ENCODE data around the gene NTRK1. TPM values are rescaled to one million over a fixed set of nuclear protein-coding genes. Genes with fewer than 3 reads are reported as not detected.

Gene NTRK1
- total and polyA plus RNA-seq, 2 of the 13 experiments (the other 11 are each of a cell fraction or from before 2014, with no cell fraction given) = not detected

- TF ChIP-seq CREB1 (IDR thresholded peaks at IDR 0.05) (no peak), CREB1 (CRISPR knock-in tag; IDR thresholded peaks at IDR 0.05) (no peak), RFXANK (CRISPR knock-in tag; IDR thresholded peaks at IDR 0.05) (no peak), ZNF296 (CRISPR knock-in tag; conservative IDR thresholded peaks at IDR 0.05) (no peak), IKZF5 (CRISPR knock-in tag; IDR thresholded peaks at IDR 0.05) (no peak), ZBTB26 (CRISPR knock-in tag; IDR thresholded peaks at IDR 0.05; ENCODE audit: borderline replicate concordance) (no peak), CCDC6 (CRISPR knock-in tag; IDR thresholded peaks at IDR 0.05) (no peak), ZFP62 (CRISPR knock-in tag; IDR thresholded peaks at IDR 0.05) (no peak), PHF21A (CRISPR knock-in tag; IDR thresholded peaks at IDR 0.05) (no peak), ZNF770 (CRISPR knock-in tag; IDR thresholded peaks at IDR 0.05) (no peak), ZNF282 (IDR thresholded peaks at IDR 0.05; ENCODE audit: partially characterized antibody) (no peak), WIZ (CRISPR knock-in tag; IDR thresholded peaks at IDR 0.05) (no peak), SMC3 (IDR thresholded peaks at IDR 0.05; ENCODE audit: low read length) (no peak), BHLHE40 (IDR thresholded peaks at IDR 0.05; ENCODE audit: low read length) (no peak), ZNF160 (CRISPR knock-in tag; IDR thresholded peaks at IDR 0.05) (no peak), ARID2 (CRISPR knock-in tag; IDR thresholded peaks at IDR 0.05; ENCODE audit: borderline replicate concordance) (no peak), TEAD3 (CRISPR knock-in tag; optimal IDR thresholded peaks at IDR 0.05; ENCODE audit: borderline replicate concordance) (no peak), ZNF335 (CRISPR knock-in tag; IDR thresholded peaks at IDR 0.05) (no peak)
- TF ChIP-seq, protein P1, sequence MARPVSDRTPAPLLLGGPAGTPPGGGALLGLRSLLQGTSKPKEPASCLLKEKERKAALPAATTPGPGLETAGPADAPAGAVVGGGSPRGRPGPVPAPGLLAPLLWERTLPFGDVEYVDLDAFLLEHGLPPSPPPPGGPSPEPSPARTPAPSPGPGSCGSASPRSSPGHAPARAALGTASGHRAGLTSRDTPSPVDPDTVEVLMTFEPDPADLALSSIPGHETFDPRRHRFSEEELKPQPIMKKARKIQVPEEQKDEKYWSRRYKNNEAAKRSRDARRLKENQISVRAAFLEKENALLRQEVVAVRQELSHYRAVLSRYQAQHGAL (CRISPR knock-in tag; IDR thresholded peaks at IDR 0.05; ENCODE audit: not compliant biosample characterization) = no peak
- peaks cover 28% of the 10 kb centered on the region for H3K4me1 ChIP-seq (ENCODE audit: insufficient read depth, low read length)
Observed at GRCh38 chr1:156900896-156901589, 40.4 kb downstream of the NTRK1 start.

More at GRCh38 chr1:156900896-156901589, 40.4 kb downstream of the NTRK1 start:
- CTCF ChIA-PET (ENCODE audit: low intra/inter-chr PET ratio, low total read pairs) = interaction anchor here (1.0 kb wide), 1 partner anchor 9 kb away, joined by 3 read pairs; no protein-coding TSS in a partner anchor
- in situ Hi-C loops (cut with HindIII; ENCODE audit: extremely low pct_ligation_motif_present, low pct_unique_long_range_greater_than_20kb) = no loop called here
- 17% methylated on average over 3 of the region's 6 CpGs for WGBS (ENCODE audit: low lambda C conversion rate)
- ATAC-seq (no peak), DNase-seq (ENCODE audit: low spot score) (no peak), FAIRE-seq (no peak)
- no peaks in the 10 kb centered on the region for H3K9me3 ChIP-seq (ENCODE audit: low read length)
- no peaks in the 10 kb centered on the region for H4K20me1 ChIP-seq (ENCODE audit: insufficient read depth, low read length)
- intact Hi-C loops (cut with micrococcal nuclease; ENCODE audit: unreplicated experiment) = no loop called here
- no peaks in the 10 kb centered on the region for H3K36me3 ChIP-seq (replicated peaks in 1 of 2; ENCODE audit: control insufficient read depth in 1 of 2, insufficient read depth in 2 of 2, low read length in 2 of 2)
- no peaks in the 10 kb centered on the region for H3K79me2 ChIP-seq (ENCODE audit: insufficient read depth, low read length)
- H3K27ac ChIP-seq (ENCODE audit: extremely low read length, insufficient read depth, low read length) = no peak overlapping the region
- H3K9ac ChIP-seq (ENCODE audit: insufficient read depth, low read depth, low read length) = no peak overlapping the region
- peaks cover 7 to 88% of the 10 kb centered on the region in 2 experiments for H3K27me3 ChIP-seq (ENCODE audit: control insufficient read depth in 1 of 2, insufficient read depth in 2 of 2, low read length in 2 of 2)
- no peak overlapping the region for H2AFZ ChIP-seq (ENCODE audit: low read length)
- H3K4me3 ChIP-seq (replicated peaks in 1 of 3; ENCODE audit: insufficient read depth in 1 of 3, low read depth in 2 of 3, low read length in 3 of 3) = no peak overlapping the region
- H3K4me2 ChIP-seq (ENCODE audit: low read depth, low read length) = no peak overlapping the region
- no TSS peak for BruUV-seq (replicated peaks)
- POLR2A ChIA-PET = no interaction called here

Measured in HepG2 (cell line).